Measurements from ENCODE around the gene EFCAB6. TPM values are rescaled to one million over a fixed set of nuclear protein-coding genes. Genes with fewer than 3 reads are reported as not detected.

Gene EFCAB6
- total RNA-seq, 1 donor from 2014 or later: 8.6 TPM

DNA sequence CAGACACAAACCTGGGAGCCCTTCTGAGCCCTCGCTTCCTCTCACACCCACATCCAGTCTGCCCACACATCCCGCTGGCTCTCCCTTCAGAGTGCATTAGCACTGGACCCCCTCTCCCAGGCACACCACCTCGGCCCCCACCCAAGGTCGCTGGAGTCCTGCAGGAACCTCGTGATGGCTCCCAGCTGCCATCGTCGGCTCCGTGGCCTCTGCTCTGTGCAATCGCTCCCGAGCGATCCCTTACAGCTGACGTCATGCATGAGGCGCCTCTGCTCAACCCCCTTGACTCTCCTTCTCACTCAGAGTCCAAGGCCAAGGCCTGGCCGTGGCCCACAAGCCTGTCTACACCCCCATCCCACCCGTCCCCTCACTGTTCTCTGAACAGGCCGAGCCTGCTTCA lies 183.9 kb downstream of the EFCAB6 start:
- Histone ChIP-seq H3K9me3 (no peaks in the 10 kb centered on the region), H3K27ac (no peak overlapping the region), H3K36me3 (no peaks in the 10 kb centered on the region), H3K27me3 (no peaks in the 10 kb centered on the region), H3K4me3 (no peak overlapping the region), H3K4me1 (no peaks in the 10 kb centered on the region)
- TF ChIP-seq, protein P1, sequence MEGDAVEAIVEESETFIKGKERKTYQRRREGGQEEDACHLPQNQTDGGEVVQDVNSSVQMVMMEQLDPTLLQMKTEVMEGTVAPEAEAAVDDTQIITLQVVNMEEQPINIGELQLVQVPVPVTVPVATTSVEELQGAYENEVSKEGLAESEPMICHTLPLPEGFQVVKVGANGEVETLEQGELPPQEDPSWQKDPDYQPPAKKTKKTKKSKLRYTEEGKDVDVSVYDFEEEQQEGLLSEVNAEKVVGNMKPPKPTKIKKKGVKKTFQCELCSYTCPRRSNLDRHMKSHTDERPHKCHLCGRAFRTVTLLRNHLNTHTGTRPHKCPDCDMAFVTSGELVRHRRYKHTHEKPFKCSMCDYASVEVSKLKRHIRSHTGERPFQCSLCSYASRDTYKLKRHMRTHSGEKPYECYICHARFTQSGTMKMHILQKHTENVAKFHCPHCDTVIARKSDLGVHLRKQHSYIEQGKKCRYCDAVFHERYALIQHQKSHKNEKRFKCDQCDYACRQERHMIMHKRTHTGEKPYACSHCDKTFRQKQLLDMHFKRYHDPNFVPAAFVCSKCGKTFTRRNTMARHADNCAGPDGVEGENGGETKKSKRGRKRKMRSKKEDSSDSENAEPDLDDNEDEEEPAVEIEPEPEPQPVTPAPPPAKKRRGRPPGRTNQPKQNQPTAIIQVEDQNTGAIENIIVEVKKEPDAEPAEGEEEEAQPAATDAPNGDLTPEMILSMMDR (IDR thresholded peaks at IDR 0.05): no peak
- no peak for DNase-seq (ENCODE audit: low spot score in 2 of 2)
- intact Hi-C loops (cut with DNase I): no loop called here

DNA sequence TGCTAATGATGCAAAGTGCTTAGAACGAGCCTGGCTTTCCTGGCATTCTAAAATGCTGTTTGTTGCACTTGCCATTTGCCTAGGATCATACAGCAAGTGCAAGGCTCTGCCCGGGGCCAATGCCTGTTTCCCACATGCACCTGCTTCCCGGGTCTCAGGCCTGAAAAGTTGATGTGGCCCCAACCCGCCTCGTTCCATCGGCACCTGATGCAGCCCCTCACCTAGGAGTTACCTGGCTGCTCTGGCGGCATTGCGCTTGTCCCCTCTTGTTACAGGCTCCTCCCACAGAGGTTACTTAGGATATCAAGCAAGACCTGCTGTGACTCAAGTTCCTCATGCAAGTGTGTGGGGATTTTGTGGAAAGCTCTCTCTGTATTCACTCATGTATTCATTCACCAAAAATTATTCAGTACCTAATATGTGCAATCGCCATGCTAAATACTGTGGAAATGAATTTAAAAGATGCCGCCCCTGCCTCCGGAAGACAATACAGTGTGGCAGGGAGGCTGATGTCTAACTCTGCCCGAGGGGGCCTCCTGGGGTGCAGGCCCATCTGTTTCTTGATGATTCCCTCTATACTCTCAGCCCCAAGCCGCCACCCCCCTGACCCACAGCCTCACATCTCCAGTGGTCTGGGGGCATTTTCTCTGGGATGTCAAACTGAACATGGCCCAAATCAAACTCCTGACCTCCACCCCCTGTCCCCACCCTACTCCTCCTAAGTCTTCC lies 184.5 kb downstream of the EFCAB6 start:
- no peaks in the 10 kb centered on the region for H3K36me3 ChIP-seq
- H3K4me3 ChIP-seq: no peak overlapping the region
- H3K9me3 ChIP-seq: no peaks in the 10 kb centered on the region
- TF ChIP-seq, protein P1 (IDR thresholded peaks at IDR 0.05): no peak
- no peaks in the 10 kb centered on the region for H3K27me3 ChIP-seq
- no peaks in the 10 kb centered on the region for H3K4me1 ChIP-seq
- DNase-seq (ENCODE audit: low spot score in 2 of 2): no peak
- no peak overlapping the region for H3K27ac ChIP-seq
- intact Hi-C loops (cut with DNase I): no loop called here

DNA sequence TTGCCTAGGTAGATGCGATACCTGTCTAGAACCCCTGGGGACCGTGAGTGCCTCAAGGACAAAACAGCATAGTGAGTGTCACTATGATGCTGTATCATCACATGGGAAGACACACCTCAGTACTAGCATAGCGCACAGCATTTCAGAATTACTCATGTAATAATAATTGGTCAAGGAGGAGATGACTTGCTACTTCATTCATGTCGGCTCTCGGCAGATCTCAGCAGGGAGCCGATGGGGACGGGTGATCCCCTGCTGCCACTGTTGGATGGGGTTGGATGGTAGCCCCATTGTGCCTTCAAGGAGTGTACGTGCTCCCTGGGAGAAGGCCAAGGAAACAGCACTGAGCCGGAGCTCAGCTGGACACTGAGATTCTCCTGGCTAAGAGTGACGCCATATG lies 186.9 kb downstream of the EFCAB6 start:
- intact Hi-C loops (cut with DNase I): no loop called here
- Histone ChIP-seq H3K4me1 (no peaks in the 10 kb centered on the region), H3K9me3 (no peaks in the 10 kb centered on the region), H3K27ac (no peak overlapping the region), H3K36me3 (no peaks in the 10 kb centered on the region), H3K27me3 (no peaks in the 10 kb centered on the region), H3K4me3 (no peak overlapping the region)
- no peak for DNase-seq (ENCODE audit: low spot score in 2 of 2)
- TF ChIP-seq, protein P1 (IDR thresholded peaks at IDR 0.05): no peak

DNA sequence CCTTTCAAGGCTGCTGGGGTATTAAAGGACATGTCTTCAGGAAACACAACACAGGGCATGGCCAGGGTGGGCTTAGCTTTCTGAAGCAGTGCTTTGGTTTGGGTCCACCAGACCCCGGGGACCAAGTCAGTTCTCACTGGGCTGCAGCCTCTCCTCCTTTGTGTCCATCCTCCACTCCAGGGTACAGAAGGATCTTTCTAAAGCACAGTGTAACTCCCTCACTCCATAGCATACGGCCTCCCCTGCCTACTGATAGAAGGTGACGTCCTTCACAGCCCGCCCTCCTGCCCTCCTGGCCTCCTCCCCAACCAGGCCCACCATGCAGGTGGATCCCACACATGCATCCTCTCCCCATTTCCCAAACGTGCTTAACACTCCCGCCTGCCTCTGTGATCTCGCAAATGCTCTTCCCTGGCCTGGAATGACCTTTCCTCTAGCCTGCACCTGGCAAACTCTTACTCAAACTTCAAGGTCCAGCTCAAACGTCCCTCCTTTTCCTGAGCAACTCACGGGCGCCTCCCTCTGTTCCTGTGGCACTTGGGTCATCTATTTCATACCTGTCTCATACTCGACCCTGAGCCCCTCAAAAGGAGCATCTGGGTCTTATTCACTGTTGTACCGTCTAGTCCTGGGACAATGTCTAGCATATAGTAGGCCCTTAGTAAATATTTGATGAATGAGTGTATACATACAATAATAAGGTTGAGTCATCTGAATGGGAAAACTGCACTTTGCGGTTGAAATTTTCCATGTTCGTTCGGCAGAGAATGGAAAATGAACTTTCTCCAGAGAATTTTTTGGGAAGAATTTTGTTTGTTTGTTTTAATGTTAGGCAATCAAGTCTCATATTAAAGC lies 187.7 kb downstream of the EFCAB6 start:
- no peak for DNase-seq (ENCODE audit: low spot score in 2 of 2)
- H3K4me1 ChIP-seq: no peaks in the 10 kb centered on the region
- TF ChIP-seq, protein P1 (IDR thresholded peaks at IDR 0.05): no peak
- H3K27ac ChIP-seq: no peak overlapping the region
- no peak overlapping the region for H3K4me3 ChIP-seq
- intact Hi-C loops (cut with DNase I): no loop called here
- H3K36me3 ChIP-seq: no peaks in the 10 kb centered on the region
- peaks cover 0 to 6% of the 10 kb centered on the region in 2 donors for H3K9me3 ChIP-seq
- no peaks in the 10 kb centered on the region for H3K27me3 ChIP-seq

DNA sequence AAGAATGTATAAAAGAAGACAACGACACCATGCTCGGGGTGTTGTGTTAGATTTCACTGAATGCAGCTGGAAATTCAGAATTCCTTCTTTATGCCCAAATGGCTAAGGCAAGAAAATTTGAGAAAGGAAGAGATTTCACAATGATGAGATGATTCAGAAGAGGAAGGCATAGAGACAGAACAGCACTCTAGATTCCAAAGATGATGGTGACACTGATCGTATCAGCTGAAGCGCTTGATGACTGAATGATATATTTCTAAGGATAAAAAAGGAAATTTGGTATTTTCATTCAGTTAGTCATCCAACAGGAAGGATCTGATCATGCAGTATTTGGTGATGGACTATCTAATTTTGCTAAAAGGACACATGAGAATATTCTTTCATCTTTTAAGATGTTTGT lies 189.2 kb downstream of the EFCAB6 start:
- no peak for DNase-seq (ENCODE audit: low spot score in 2 of 2)
- Histone ChIP-seq H3K36me3 (no peaks in the 10 kb centered on the region), H3K27me3 (no peaks in the 10 kb centered on the region), H3K4me3 (no peak overlapping the region), H3K9me3 (peaks cover 0 to 6% of the 10 kb centered on the region in 2 donors), H3K27ac (no peak overlapping the region), H3K4me1 (no peaks in the 10 kb centered on the region)
- TF ChIP-seq, protein P1 (IDR thresholded peaks at IDR 0.05): no peak
- intact Hi-C loops (cut with DNase I): no loop called here
